ENCODE results near the gene NEK5. TPM values are rescaled to one million over a fixed set of nuclear protein-coding genes. Genes with fewer than 3 reads are reported as not detected.

Gene NEK5
- total RNA-seq, 1 experiment from 2014 or later, result not detected

DNA sequence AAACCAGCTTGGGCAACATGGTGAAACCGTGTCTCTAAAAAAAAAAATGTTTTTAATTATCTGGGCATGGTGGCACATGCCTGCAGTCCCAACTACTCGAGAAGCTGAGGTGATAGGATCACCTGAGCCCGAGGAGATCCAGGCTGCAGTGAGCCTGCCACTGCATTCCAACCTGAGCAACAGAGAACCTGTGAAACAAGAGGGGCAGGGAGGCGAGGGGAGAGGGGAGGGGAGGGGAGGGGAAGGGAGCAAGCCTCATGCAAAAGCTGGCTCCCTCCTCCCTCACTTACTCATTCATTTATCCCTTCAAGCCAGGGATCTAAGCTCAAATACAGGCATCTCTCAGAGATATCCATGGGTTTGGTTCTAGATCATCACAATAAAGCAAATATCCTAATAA, 126.5 kb downstream of the NEK5 start:
- Histone ChIP-seq H3K4me2 (no peak overlapping the region), H2AFZ (no peak overlapping the region), H3K36me3 (ENCODE audit: low read depth) (no peaks in the 10 kb centered on the region), H4K20me1 (ENCODE audit: insufficient read depth) (no peaks in the 10 kb centered on the region), H3K9me3 (ENCODE audit: insufficient read depth, low read depth) (no peaks in the 10 kb centered on the region), H3K27ac (no peak overlapping the region), H3K4me1 (replicated peaks; ENCODE audit: insufficient read depth) (peaks cover 20% of the 10 kb centered on the region), H3F3A (ENCODE audit: insufficient read depth, low read depth) (no peaks in the 10 kb centered on the region; the same call in 1 of the 2 replicates), H3K79me2 (ENCODE audit: low read depth) (no peaks in the 10 kb centered on the region), H3K4me3 (no peak overlapping the region), H3K9me2 (ENCODE audit: insufficient read depth) (no peaks in the 10 kb centered on the region), H3K27me3 (ENCODE audit: insufficient read depth, low read depth) (peaks cover under 1% of the 10 kb centered on the region; the same call in 1 of the 2 replicates)
- intact Hi-C loops (cut with micrococcal nuclease; ENCODE audit: unreplicated experiment), result no loop called here
- ChIA-PET POLR2A (ENCODE audit: unreplicated experiment) (no interaction called here), CTCF (no interaction called here)
- no peak for DNase-seq
- TF ChIP-seq, protein P1, sequence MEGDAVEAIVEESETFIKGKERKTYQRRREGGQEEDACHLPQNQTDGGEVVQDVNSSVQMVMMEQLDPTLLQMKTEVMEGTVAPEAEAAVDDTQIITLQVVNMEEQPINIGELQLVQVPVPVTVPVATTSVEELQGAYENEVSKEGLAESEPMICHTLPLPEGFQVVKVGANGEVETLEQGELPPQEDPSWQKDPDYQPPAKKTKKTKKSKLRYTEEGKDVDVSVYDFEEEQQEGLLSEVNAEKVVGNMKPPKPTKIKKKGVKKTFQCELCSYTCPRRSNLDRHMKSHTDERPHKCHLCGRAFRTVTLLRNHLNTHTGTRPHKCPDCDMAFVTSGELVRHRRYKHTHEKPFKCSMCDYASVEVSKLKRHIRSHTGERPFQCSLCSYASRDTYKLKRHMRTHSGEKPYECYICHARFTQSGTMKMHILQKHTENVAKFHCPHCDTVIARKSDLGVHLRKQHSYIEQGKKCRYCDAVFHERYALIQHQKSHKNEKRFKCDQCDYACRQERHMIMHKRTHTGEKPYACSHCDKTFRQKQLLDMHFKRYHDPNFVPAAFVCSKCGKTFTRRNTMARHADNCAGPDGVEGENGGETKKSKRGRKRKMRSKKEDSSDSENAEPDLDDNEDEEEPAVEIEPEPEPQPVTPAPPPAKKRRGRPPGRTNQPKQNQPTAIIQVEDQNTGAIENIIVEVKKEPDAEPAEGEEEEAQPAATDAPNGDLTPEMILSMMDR (conservative IDR thresholded peaks at IDR 0.05), result no peak
- TF ChIP-seq EZH2 (IDR thresholded peaks at IDR 0.05; ENCODE audit: low read depth), result no peak
- BruUV-seq (replicated peaks), result no TSS peak

DNA sequence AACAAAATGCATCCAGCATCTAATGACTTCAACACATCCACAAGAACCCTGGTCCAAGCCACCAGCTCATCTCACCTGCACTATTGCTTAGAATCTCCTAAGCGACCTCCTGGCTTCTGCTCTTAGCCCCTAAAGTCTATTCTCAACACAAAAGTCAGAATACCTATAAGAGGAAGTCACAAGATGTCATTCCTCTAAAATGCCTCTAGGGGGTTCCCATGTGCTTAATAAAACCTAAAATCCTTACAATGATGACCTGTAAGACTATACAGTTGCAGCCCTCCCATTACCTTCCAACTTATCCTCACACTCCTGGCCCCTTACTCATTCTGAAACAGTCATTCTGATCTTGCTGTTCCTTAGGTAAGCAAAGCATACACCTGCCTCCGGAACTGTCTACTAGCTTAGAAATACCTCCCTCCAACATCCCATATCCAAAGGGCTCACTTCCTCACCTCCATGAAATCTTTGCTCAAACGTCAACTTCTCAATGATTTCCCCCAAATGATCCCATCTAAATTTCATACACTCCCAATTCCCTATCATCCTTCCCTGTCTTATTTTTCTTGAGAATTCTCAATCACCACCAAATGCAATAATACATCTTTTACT, 127.6 kb downstream of the NEK5 start:
- no peak for DNase-seq
- ChIA-PET POLR2A (ENCODE audit: unreplicated experiment) (no interaction called here), CTCF (interaction anchor here (0.6 kb wide), 1 partner anchor 8 kb away, joined by 3 read pairs; no protein-coding TSS in a partner anchor)
- Histone ChIP-seq H3K4me1 (replicated peaks; ENCODE audit: insufficient read depth) (peaks cover 20% of the 10 kb centered on the region), H3K36me3 (ENCODE audit: low read depth) (no peaks in the 10 kb centered on the region), H3K27ac (no peak overlapping the region), H3K4me2 (no peak overlapping the region), H3K9me2 (ENCODE audit: insufficient read depth) (no peaks in the 10 kb centered on the region), H4K20me1 (ENCODE audit: insufficient read depth) (no peaks in the 10 kb centered on the region), H3K79me2 (ENCODE audit: low read depth) (no peaks in the 10 kb centered on the region), H3K27me3 (ENCODE audit: insufficient read depth, low read depth) (no peaks in the 10 kb centered on the region), H3K4me3 (no peak overlapping the region), H2AFZ (no peak overlapping the region), H3K9me3 (ENCODE audit: insufficient read depth, low read depth) (no peaks in the 10 kb centered on the region), H3F3A (ENCODE audit: insufficient read depth, low read depth) (no peaks in the 10 kb centered on the region; the same call in 1 of the 2 replicates)
- no TSS peak for BruUV-seq (replicated peaks)
- TF ChIP-seq, protein P1 (conservative IDR thresholded peaks at IDR 0.05), result peak; percentile 80
- TF ChIP-seq EZH2 (IDR thresholded peaks at IDR 0.05; ENCODE audit: low read depth), result no peak
- intact Hi-C loops (cut with micrococcal nuclease; ENCODE audit: unreplicated experiment), result loop anchor here (2.0 kb wide), 1 partner anchor 126 kb away; no protein-coding TSS in a partner anchor

DNA sequence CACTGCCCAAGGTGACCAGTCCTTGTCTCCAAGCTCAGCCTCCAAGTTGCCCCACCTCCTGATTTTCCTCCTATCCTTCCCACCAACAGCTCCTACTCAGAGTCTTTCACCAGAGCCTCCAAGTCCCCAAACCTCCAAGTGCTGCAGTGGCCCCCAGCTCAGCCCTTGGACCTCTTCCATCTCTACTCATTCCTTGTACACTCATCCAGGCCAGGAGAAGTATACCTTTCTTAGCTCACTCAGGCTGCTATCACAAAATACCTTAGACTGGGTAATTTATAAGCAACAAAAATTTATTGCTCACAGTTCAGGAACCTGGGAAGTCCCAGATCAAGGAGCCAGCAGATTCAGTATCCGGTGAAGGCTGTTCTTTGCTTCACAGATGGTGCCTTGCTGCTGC, 129.0 kb downstream of the NEK5 start:
- Histone ChIP-seq H3K9me3 (ENCODE audit: insufficient read depth, low read depth) (no peaks in the 10 kb centered on the region), H2AFZ (no peak overlapping the region), H3K4me2 (no peak overlapping the region), H3K36me3 (ENCODE audit: low read depth) (no peaks in the 10 kb centered on the region), H4K20me1 (ENCODE audit: insufficient read depth) (no peaks in the 10 kb centered on the region), H3F3A (ENCODE audit: insufficient read depth, low read depth) (no peaks in the 10 kb centered on the region; the same call in 1 of the 2 replicates), H3K9me2 (ENCODE audit: insufficient read depth) (no peaks in the 10 kb centered on the region), H3K27me3 (ENCODE audit: insufficient read depth, low read depth) (no peaks in the 10 kb centered on the region), H3K27ac (no peak overlapping the region), H3K4me3 (no peak overlapping the region), H3K4me1 (replicated peaks; ENCODE audit: insufficient read depth) (peaks cover 20% of the 10 kb centered on the region), H3K79me2 (ENCODE audit: low read depth) (no peaks in the 10 kb centered on the region)
- TF ChIP-seq, protein P1 (conservative IDR thresholded peaks at IDR 0.05), result no peak
- no peak for DNase-seq
- intact Hi-C loops (cut with micrococcal nuclease; ENCODE audit: unreplicated experiment), result loop anchor here (2.0 kb wide), 1 partner anchor 127 kb away; no protein-coding TSS in a partner anchor
- ChIA-PET CTCF (interaction anchor here (0.6 kb wide), 1 partner anchor 153 kb away, joined by 3 read pairs; no protein-coding TSS in a partner anchor), POLR2A (ENCODE audit: unreplicated experiment) (no interaction called here)
- BruUV-seq (replicated peaks), result no TSS peak
